ENCODE measurements around the gene ARL13B.

DNA sequence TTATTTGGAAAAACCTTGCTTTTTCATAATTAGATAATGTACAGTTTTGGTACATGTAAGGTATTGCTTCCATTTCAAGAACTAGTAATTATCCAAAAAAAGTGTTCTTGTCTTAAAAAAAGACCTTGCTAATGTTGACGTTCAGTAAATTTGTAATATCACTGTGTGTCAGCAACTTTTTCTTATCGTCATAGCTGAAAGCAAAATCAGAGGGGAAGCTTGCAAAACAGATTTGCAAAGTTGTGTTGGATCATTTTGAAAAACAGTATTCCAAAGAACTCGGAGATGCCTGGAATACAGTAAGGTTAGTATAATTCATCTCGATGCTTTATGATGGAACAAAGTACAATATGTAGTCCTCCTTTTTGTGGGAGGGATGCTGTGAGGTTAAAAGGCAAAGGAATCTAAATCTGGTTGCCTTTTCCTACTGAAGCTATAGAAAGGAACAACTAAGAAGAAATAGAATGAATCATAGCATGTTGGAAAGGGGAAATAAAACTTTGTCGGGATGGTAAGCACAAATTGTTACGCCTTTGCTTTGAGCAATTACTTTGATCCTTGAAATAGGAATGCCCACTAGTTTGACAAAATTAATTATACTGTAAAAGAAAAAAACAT is 84.4 kb downstream of the ARL13B start:
- TF ChIP-seq POLR2AphosphoS5 (IDR thresholded peaks at IDR 0.05) (no peak), POLR2A (IDR thresholded peaks at IDR 0.05) (no peak)
- TF ChIP-seq, protein P1, sequence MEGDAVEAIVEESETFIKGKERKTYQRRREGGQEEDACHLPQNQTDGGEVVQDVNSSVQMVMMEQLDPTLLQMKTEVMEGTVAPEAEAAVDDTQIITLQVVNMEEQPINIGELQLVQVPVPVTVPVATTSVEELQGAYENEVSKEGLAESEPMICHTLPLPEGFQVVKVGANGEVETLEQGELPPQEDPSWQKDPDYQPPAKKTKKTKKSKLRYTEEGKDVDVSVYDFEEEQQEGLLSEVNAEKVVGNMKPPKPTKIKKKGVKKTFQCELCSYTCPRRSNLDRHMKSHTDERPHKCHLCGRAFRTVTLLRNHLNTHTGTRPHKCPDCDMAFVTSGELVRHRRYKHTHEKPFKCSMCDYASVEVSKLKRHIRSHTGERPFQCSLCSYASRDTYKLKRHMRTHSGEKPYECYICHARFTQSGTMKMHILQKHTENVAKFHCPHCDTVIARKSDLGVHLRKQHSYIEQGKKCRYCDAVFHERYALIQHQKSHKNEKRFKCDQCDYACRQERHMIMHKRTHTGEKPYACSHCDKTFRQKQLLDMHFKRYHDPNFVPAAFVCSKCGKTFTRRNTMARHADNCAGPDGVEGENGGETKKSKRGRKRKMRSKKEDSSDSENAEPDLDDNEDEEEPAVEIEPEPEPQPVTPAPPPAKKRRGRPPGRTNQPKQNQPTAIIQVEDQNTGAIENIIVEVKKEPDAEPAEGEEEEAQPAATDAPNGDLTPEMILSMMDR (IDR thresholded peaks at IDR 0.05), result no peak

Measured in upper lobe of left lung (tissue), 4 donors.